LNCAP (cell line): Measurements from ENCODE around the gene SHC2.

Experiments
- TF ChIP-seq, protein P1 (sequence below): fragments of 450-650 bp; IDR thresholded peaks from 2 replicates; pipeline ENCODE4 v1.5.1; 2017; ENCODE audit warnings: mild to moderate bottlenecking

Gene SHC2

DNA sequence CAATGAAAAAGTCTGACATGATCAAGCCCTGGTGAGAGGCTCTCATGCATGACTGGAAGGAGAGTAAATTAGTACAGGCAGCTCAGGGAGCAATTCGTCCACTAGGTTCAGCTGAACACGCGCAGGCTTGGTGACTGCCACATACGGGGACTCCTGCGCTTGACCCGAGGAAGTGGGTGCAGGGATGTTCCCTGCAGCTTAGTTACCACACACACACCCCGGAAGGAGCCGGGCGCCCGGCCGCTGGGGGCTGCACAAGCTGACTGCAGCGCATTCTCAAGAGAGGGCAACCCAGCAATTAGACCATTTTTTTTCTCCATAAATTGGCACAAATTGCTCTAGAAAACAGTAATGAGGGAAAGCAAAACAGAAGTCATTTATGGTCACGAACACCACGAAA, 93.3 kb downstream of the SHC2 start:
- TF ChIP-seq, protein P1, sequence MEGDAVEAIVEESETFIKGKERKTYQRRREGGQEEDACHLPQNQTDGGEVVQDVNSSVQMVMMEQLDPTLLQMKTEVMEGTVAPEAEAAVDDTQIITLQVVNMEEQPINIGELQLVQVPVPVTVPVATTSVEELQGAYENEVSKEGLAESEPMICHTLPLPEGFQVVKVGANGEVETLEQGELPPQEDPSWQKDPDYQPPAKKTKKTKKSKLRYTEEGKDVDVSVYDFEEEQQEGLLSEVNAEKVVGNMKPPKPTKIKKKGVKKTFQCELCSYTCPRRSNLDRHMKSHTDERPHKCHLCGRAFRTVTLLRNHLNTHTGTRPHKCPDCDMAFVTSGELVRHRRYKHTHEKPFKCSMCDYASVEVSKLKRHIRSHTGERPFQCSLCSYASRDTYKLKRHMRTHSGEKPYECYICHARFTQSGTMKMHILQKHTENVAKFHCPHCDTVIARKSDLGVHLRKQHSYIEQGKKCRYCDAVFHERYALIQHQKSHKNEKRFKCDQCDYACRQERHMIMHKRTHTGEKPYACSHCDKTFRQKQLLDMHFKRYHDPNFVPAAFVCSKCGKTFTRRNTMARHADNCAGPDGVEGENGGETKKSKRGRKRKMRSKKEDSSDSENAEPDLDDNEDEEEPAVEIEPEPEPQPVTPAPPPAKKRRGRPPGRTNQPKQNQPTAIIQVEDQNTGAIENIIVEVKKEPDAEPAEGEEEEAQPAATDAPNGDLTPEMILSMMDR, result no peak

DNA sequence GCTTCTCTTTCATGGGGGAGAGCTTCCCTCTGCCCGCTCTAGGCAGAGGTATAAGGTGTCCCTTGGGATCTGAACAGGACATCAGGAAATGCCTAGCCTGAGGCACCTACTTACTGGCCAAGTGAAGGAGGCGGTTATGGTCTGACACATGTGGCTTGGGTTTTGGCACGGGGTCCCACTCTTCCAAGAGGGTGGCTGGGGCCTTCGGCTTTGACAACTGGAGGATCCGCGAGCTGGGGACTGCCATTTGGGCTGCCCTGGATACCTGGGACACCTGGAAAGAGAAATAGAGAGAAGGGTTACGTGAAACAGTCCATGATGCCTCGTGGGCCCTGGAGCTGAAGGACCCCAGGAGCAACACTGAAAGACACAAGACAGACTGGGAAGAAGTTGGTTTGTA, 93.9 kb downstream of the SHC2 start:
- TF ChIP-seq, protein P1, result no peak
